ENCODE results near the gene SENP1. TPM values are rescaled to one million over a fixed set of nuclear protein-coding genes. Genes with fewer than 3 reads are reported as not detected.

SENP1 gene
- total RNA-seq, 1 donor from 2014 or later, result 42.0 TPM

GRCh38 chr12:48001505-48002413 is 104.1 kb downstream of the SENP1 start:
- intact Hi-C loops (cut with micrococcal nuclease), result loop anchor here (5.0 kb wide), 2 partner anchors 39 to 981 kb away; partner anchors contain the start of gene TMEM106C

DNA sequence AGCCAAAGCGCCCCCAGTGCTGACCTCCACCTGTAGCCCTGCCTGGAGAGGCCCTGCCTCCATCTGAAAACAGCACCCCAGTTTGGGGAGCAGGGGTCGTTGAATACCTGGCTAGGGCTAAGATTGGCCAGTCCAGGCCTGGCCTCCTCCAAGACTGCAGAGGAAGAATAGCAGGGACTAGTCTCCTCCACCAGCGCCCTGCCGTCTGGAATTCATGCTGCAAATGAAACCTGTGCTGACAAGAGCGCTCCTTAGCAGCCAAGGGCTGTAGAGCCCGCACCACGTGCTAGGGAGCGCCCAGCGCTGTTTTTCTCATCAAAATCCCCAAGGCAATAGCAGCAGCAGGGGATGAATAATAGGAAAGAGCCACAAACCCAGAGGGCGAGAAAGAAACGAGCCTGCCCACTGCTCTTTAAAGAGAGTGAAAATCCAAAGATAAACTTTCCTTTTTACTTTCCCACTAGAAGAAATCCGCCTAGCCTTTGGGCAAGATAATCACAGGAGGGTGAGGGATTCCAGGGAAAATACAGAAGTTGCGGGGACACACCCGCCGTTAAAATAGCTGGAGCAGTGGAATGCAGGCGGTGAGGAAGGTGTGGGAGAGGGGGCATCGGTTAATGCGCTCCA is 104.9 kb downstream of the SENP1 start:
- intact Hi-C loops (cut with micrococcal nuclease), result loop anchor here (1.0 to 5.0 kb wide), 3 partner anchors 11 to 981 kb away; partner anchors contain the start of gene TMEM106C

- intact Hi-C loops (cut with micrococcal nuclease), result loop anchor here (1.0 to 5.0 kb wide), 3 partner anchors 10 to 982 kb away; partner anchors contain the start of gene TMEM106C
These were observed 106.1 kb downstream of the SENP1 start for GRCh38 chr12:47999816-48000215.

DNA sequence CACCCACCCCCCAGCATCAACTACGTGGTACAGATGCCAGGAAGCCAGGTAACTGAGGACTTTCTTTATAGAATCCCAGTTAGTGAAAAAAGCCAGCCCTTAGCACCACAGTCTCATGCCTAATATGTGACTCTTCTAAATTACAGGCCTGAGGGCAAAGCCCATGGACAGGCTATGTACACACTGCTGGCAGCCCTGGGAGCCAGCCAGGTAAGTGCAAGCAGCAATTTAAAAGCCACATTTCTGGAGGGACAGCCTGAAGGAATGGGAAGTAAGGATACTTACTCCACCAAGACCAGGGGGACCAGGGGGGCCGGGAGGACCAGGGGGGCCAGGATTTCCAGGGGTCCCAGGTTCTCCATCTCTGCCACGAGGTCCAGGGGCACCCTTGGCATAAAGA is 108.6 kb downstream of the SENP1 start:
- intact Hi-C loops (cut with micrococcal nuclease), result no loop called here

GRCh38 chr12:47995981-47996401 is 109.9 kb downstream of the SENP1 start:
- intact Hi-C loops (cut with micrococcal nuclease), result no loop called here

GRCh38 chr12:47993491-47993890 is 112.4 kb downstream of the SENP1 start:
- intact Hi-C loops (cut with micrococcal nuclease), result no loop called here

Other genes with a start within 250 kb of the SENP1 start
- 38.8 and 41.6 TPM in 2 replicates for gene VDR, start 201.1 kb downstream of the SENP1 start, total RNA-seq
- 161 and 164 TPM in 2 replicates for gene TMEM106C, start 142.5 kb downstream of the SENP1 start, total RNA-seq
- gene COL2A1, start 101.6 kb downstream of the SENP1 start, total RNA-seq, result 0.32 TPM in 1 of 2 replicates, not detected in the other
- gene PFKM, start 13.3 kb upstream of the SENP1 start, total RNA-seq, result 18.1 and 21.2 TPM in 2 replicates
- gene ASB8, start 51.4 kb upstream of the SENP1 start, total RNA-seq, result 37.7 and 39.1 TPM in 2 replicates
- not detected in 2 replicates for gene CCDC184, start 77.6 kb upstream of the SENP1 start, total RNA-seq
- gene OR10AD1, start 97.2 kb upstream of the SENP1 start, total RNA-seq, result not detected in 2 replicates
- gene ZNF641, start 244.8 kb upstream of the SENP1 start, total RNA-seq, result 14.2 and 17.2 TPM in 2 replicates

Measured in T-helper 2 cell treated with Interferon-gamma antibody and Interleukin-4, amounts not matched to agents 100 ng/mL and 5 ng/mL, for 36 hours (primary cell).